H9 (cell line): Measurements from ENCODE around the gene RNF103. TPM values are rescaled to one million over a fixed set of nuclear protein-coding genes. Genes with fewer than 3 reads are reported as not detected.

Source experiments
- DNase-seq: peaks from one replicate; pipeline ENCODE4 v3.0.0-alpha.2; 2017
- H2AFZ ChIP-seq: one replicate; pipeline ENCODE4 v1.6.1; 2013; ENCODE audit warnings: mild to moderate bottlenecking, low read length, control low read depth, moderate library complexity
- H2AK5ac ChIP-seq: 2 replicates; pipeline ENCODE4 v1.6.1; 2013; ENCODE audit warnings: low read length, control low read depth, mixed read lengths; ENCODE audit not compliant: insufficient read length
- H2BK120ac ChIP-seq: one replicate; pipeline ENCODE4 v1.6.1; 2013; ENCODE audit warnings: low read depth, mild to moderate bottlenecking, low read length, control low read depth, inconsistent platforms; ENCODE audit not compliant: poor library complexity, severe bottlenecking
- H2BK12ac ChIP-seq: 2 replicates; pipeline ENCODE4 v1.6.1; 2013; ENCODE audit warnings: low read length, control low read depth, mixed read lengths, low read depth; ENCODE audit not compliant: insufficient read length
- H2BK15ac ChIP-seq: 2 replicates; pipeline ENCODE4 v1.6.1; 2013; ENCODE audit warnings: low read depth, low read length, control low read depth
- H2BK20ac ChIP-seq: one replicate; pipeline ENCODE4 v1.6.1; 2013; ENCODE audit warnings: low read depth, mild to moderate bottlenecking, low read length, control low read depth, inconsistent platforms; ENCODE audit not compliant: poor library complexity, severe bottlenecking
- H2BK5ac ChIP-seq: 2 replicates; pipeline ENCODE4 v1.6.1; 2013; ENCODE audit warnings: low read length, control low read depth, mixed read lengths; ENCODE audit not compliant: insufficient read length
- H3K14ac ChIP-seq: 2 replicates; pipeline ENCODE4 v1.6.1; 2013; ENCODE audit warnings: low read length, control low read depth; ENCODE audit not compliant: insufficient read depth
- H3K18ac ChIP-seq: 2 replicates; pipeline ENCODE4 v1.6.1; 2013; ENCODE audit warnings: low read depth, mild to moderate bottlenecking, mixed read lengths, low read length, control low read depth; ENCODE audit not compliant: insufficient read length
- H3K23ac ChIP-seq: 2 replicates; pipeline ENCODE4 v1.6.1; 2013; ENCODE audit warnings: low read length, control low read depth, mixed read lengths, low read depth; ENCODE audit not compliant: insufficient read length
- H3K23me2 ChIP-seq: 2 replicates; pipeline ENCODE4 v1.6.1; 2013; ENCODE audit warnings: low read depth, mild to moderate bottlenecking, mixed read lengths, low read length, control low read depth; ENCODE audit not compliant: insufficient read length, poor library complexity, severe bottlenecking
- H3K27ac ChIP-seq: 2 replicates; pipeline ENCODE4 v1.5.1; 2013; ENCODE audit warnings: low read length, control low read depth, mixed read lengths, low read depth; ENCODE audit not compliant: insufficient read length
- H3K27me3 ChIP-seq: 2 replicates; pipeline ENCODE4 v1.6.1; 2013; ENCODE audit warnings: low read length, control low read depth, inconsistent platforms; ENCODE audit not compliant: insufficient read depth
- H3K4ac ChIP-seq: 2 replicates; pipeline ENCODE4 v1.6.1; 2013; ENCODE audit warnings: low read depth, mild to moderate bottlenecking, control low read depth, inconsistent platforms, low read length, moderate library complexity
- H3K4me1 ChIP-seq: 2 replicates; pipeline ENCODE4 v1.6.1; 2013; ENCODE audit warnings: low read length, control low read depth, inconsistent platforms; ENCODE audit not compliant: insufficient read depth
- H3K4me2 ChIP-seq: 2 replicates; pipeline ENCODE4 v1.6.1; 2013; ENCODE audit warnings: low read length, control low read depth, mixed read lengths; ENCODE audit not compliant: insufficient read length, insufficient read depth
- H3K56ac ChIP-seq: 2 replicates; pipeline ENCODE4 v1.6.1; 2013; ENCODE audit warnings: low read depth, mild to moderate bottlenecking, mixed read lengths, low read length, control low read depth; ENCODE audit not compliant: insufficient read length
- H3K79me1 ChIP-seq: 2 replicates; pipeline ENCODE4 v1.6.1; 2013; ENCODE audit warnings: low read depth, mild to moderate bottlenecking, moderate library complexity, low read length, control low read depth, inconsistent platforms; ENCODE audit not compliant: insufficient read depth, poor library complexity, severe bottlenecking
- H3K79me2 ChIP-seq: 2 replicates; pipeline ENCODE4 v1.6.1; 2013; ENCODE audit warnings: low read length, control low read depth, inconsistent platforms; ENCODE audit not compliant: insufficient read depth
- H3K9ac ChIP-seq: 2 replicates; pipeline ENCODE4 v1.6.1; 2013; ENCODE audit warnings: low read length, control low read depth, mixed read lengths; ENCODE audit not compliant: insufficient read length; ENCODE audit errors: extremely low read depth
- H3K9me3 ChIP-seq: one replicate; pipeline ENCODE4 v1.6.1; 2013; ENCODE audit warnings: low read depth, low read length, inconsistent platforms; ENCODE audit not compliant: control insufficient read depth
- H3T11ph ChIP-seq: one replicate; pipeline ENCODE4 v1.6.1; 2013; ENCODE audit warnings: mild to moderate bottlenecking, low read length, control low read depth, inconsistent platforms
- H4K20me1 ChIP-seq: one replicate; pipeline ENCODE4 v1.6.1; 2013; ENCODE audit not compliant: control insufficient read depth, insufficient read length, insufficient read depth
- H4K5ac ChIP-seq: 2 replicates; pipeline ENCODE4 v1.6.1; 2013; ENCODE audit warnings: low read depth, mild to moderate bottlenecking, mixed read lengths, low read length, control low read depth; ENCODE audit not compliant: insufficient read length
- H4K8ac ChIP-seq: replicated peaks from 2 replicates; pipeline ENCODE4 v1.6.1; 2013; ENCODE audit warnings: low read length, control low read depth, mixed read lengths, low read depth; ENCODE audit not compliant: insufficient read length
- H4K91ac ChIP-seq: 2 replicates; pipeline ENCODE4 v1.6.1; 2013; ENCODE audit warnings: low read depth, mild to moderate bottlenecking, moderate library complexity, mixed read lengths, low read length, control low read depth; ENCODE audit not compliant: insufficient read length
- H3K27ac Mint-ChIP-seq, 3 experiments: 2 replicates in 2 of 3; 3 replicates in 1 of 3; pipeline ENCODE4 v1.8.0; 2020 to 2021; ENCODE audit warnings: mixed read lengths in 3 of 3, mild to moderate bottlenecking in 1 of 3, moderate library complexity in 1 of 3
- H3K27me3 Mint-ChIP-seq: 2 replicates; pipeline ENCODE4 v1.8.0; 2021; ENCODE audit warnings: low read depth, mild to moderate bottlenecking, moderate library complexity, mixed read lengths
- H3K36me3 Mint-ChIP-seq, 3 experiments: 2 replicates in 2 of 3; 3 replicates in 1 of 3; pipeline ENCODE4 v1.8.0; 2020 to 2021; ENCODE audit warnings: low read depth in 3 of 3, mixed read lengths in 3 of 3; ENCODE audit not compliant: insufficient read depth in 1 of 3
- H3K4me1 Mint-ChIP-seq, 2 experiments: 2 replicates each; pipeline ENCODE4 v1.8.0; 2020; ENCODE audit warnings: mixed read lengths in 2 of 2
- H3K4me3 Mint-ChIP-seq, 2 experiments: 2 replicates in 1 of 2; 3 replicates in 1 of 2; pipeline ENCODE4 v1.8.0; 2020 to 2021; ENCODE audit warnings: mild to moderate bottlenecking in 2 of 2, mixed read lengths in 2 of 2, moderate library complexity in 1 of 2
- H3K9me3 Mint-ChIP-seq, 2 experiments: 2 replicates in 1 of 2; 3 replicates in 1 of 2; pipeline ENCODE4 v1.8.0; 2020; ENCODE audit warnings: mild to moderate bottlenecking in 2 of 2, mixed read lengths in 2 of 2, moderate library complexity in 1 of 2
- WGBS: extraction: QIAGEN DNeasy Blood & Tissue Kit; methylation state at CpG from one replicate; pipeline ENCODE4 v1.1.7; 2013; ENCODE audit warnings: missing lambda C conversion rate, low lambda C conversion rate, mixed read lengths; ENCODE audit not compliant: insufficient read length; ENCODE audit errors: extremely low coverage; 5-methylcytosine and 5-hydroxymethylcytosine counted together
- total RNA-seq: library from RNA; stranded (reverse); gene quantifications from 2 replicates; pipeline ENCODE4 v1.2.1, GENCODE V29; 2021
- TF ChIP-seq, protein P1 (sequence below): fragments of 200-600 bp; sonication (generic); conservative IDR thresholded peaks from 3 replicates; pipeline ENCODE4 v1.8.0; 2021; ENCODE audit warnings: antibody characterized with exemption, mild to moderate bottlenecking

The RNF103 gene
- total RNA-seq, 1 experiment from 2014 or later = 7.1 TPM

DNA sequence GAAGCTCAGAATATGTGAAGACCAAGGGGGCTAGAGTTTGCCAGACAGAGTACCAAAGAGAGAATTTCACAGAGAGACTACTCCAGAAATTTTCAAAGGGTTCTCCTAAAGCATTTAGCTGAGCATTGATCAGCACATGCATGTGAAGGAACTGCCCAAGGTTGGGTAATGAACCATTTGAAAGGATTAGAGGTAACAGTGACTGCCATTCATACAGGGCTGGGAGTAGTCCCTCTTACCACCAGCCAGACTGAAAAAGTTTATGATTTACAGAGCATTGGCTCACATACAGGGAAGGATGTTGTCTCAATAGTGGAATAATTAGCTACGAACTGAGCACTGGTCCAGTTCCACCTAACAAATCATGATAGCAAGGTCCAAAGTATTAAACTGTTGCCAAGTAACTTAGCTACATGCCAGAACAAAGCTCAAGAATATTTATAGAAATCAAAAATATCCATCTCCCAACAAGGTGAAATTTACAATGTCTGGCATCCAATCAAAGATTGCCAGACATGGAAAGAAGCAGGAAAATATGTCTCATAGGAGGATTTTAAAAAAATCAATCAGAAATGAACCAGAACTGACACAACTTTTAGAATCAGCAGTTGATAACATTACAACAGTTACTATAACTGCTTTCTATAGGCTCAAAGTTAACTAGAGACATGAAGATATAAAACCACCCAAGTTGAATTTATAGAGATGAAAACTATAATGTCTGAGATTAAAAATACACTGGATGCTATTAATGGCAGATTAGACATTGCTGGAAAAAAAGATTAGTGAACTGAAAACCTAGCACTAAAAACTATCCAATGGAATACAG is 25.7 kb upstream of the RNF103 start:
- H3K23me2 ChIP-seq = no peaks in the 10 kb centered on the region
- WGBS = no CpG with 5 or more reads among the region's 1 CpG
- no peaks in the 10 kb centered on the region for H3K4me1 Mint-ChIP-seq

More for the DNA sequence above, 25.7 kb upstream of the RNF103 start:
- no peaks in the 10 kb centered on the region for H3K27me3 ChIP-seq
- H3K9ac ChIP-seq = no peak overlapping the region
- H3K79me1 ChIP-seq = no peaks in the 10 kb centered on the region
- no peak overlapping the region for H4K91ac ChIP-seq
- no peak overlapping the region for H4K5ac ChIP-seq
- H2BK120ac ChIP-seq = no peak overlapping the region
- H2BK15ac ChIP-seq = no peak overlapping the region
- no peak overlapping the region for H3T11ph ChIP-seq
- H2BK20ac ChIP-seq = no peak overlapping the region
- Mint-ChIP-seq H3K27ac (no peak overlapping the region), H3K4me3 (no peak overlapping the region), H3K9me3 (peaks cover 16 to 20% of the 10 kb centered on the region in 2 experiments), H3K36me3 (peaks cover 0 to 5% (median 0%) of the 10 kb centered on the region in 3 experiments; a peak in 2 of 7 replicates), H3K27me3 (no peaks in the 10 kb centered on the region)
- H3K4me2 ChIP-seq = no peak overlapping the region
- TF ChIP-seq, protein P1, sequence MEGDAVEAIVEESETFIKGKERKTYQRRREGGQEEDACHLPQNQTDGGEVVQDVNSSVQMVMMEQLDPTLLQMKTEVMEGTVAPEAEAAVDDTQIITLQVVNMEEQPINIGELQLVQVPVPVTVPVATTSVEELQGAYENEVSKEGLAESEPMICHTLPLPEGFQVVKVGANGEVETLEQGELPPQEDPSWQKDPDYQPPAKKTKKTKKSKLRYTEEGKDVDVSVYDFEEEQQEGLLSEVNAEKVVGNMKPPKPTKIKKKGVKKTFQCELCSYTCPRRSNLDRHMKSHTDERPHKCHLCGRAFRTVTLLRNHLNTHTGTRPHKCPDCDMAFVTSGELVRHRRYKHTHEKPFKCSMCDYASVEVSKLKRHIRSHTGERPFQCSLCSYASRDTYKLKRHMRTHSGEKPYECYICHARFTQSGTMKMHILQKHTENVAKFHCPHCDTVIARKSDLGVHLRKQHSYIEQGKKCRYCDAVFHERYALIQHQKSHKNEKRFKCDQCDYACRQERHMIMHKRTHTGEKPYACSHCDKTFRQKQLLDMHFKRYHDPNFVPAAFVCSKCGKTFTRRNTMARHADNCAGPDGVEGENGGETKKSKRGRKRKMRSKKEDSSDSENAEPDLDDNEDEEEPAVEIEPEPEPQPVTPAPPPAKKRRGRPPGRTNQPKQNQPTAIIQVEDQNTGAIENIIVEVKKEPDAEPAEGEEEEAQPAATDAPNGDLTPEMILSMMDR = no peak
- no peaks in the 10 kb centered on the region for H3K9me3 ChIP-seq
- DNase-seq = no peak
- no peak overlapping the region for H3K4ac ChIP-seq
- H3K4me1 ChIP-seq = no peaks in the 10 kb centered on the region
- H4K8ac ChIP-seq = no peak overlapping the region
- H2AFZ ChIP-seq = no peak overlapping the region
- no peak overlapping the region for H3K18ac ChIP-seq
- H2AK5ac ChIP-seq = no peak overlapping the region
- no peak overlapping the region for H2BK5ac ChIP-seq
- H2BK12ac ChIP-seq = no peak overlapping the region
- H3K27ac ChIP-seq = no peak overlapping the region
- H3K14ac ChIP-seq = no peak overlapping the region
- H3K23ac ChIP-seq = no peak overlapping the region
- no peaks in the 10 kb centered on the region for H3K79me2 ChIP-seq
- no peaks in the 10 kb centered on the region for H4K20me1 ChIP-seq
- H3K56ac ChIP-seq = no peak overlapping the region
